ENCODE measurements around the gene DHX8. TPM values are rescaled to one million over a fixed set of nuclear protein-coding genes. Genes with fewer than 3 reads are reported as not detected.

DHX8 gene
- total RNA-seq, 4 donors from 2014 or later = 15.3 to 44.9 (median 36.4) TPM

DNA sequence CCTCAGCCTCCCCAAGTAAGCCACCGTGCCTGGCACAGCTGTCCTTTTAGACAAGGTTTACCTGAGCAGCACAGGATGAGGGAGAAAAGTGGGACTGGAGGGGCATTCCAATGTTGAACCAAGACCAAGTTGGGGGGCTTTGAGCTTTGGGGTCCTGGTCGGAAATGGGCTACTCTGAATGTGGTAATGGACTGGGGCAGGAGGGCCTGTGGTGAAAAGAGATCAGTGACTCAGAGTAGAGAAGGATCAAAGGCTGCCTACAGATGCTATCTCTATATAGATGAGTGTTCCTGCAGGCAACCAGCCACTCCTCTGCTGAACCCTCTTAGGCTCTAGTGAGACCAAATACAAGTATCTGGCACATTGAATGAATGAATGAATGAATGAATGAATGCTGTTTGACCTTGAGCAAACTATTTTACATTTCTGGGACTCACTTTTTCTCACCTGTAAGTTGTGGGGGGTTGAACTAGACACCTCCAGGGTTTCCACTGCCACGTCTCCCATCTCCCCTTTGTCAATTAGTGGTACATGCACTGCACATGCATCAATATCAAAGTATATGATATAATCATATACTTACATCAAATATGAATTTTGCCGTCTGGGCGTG is 88.7 kb downstream of the DHX8 start:
- Histone ChIP-seq H3K27me3 (no peaks in the 10 kb centered on the region), H3K36me3 (no peaks in the 10 kb centered on the region), H3K27ac (no peak overlapping the region), H3K9me3 (no peaks in the 10 kb centered on the region), H3K4me3 (no peak overlapping the region), H3K4me1 (peaks cover 4 to 19% (median 11%) of the 10 kb centered on the region in 4 donors)
- WGBS, 2 donors (ENCODE audit: low coverage in 1 of 2) = 85% methylated on average over 5 of the region's 5 CpGs; no CpG with 5 or more reads in 1 of the 2 donors
- TF ChIP-seq EP300 (IDR thresholded peaks at IDR 0.05; ENCODE audit: low read depth) = no peak
- no peak for TF ChIP-seq POLR2A (IDR thresholded peaks at IDR 0.05)
- no peak for TF ChIP-seq CTCF (IDR thresholded peaks at IDR 0.05)
- TF ChIP-seq POLR2AphosphoS5 (IDR thresholded peaks at IDR 0.05) = no peak
- no peak for DNase-seq
- intact Hi-C loops (cut with DNase I; ENCODE audit: low total_unique reads) = loop anchor here (10.0 kb wide), 1 partner anchor 182 kb away; the partner anchor contains the start of gene SOST
- in situ Hi-C loops (cut with MboI; ENCODE audit: low pct_ligation_motif_present in 1 of 4, low pct_unique_long_range_greater_than_20kb in 1 of 4, low sequenced_read_pairs in 3 of 4) = loop anchor here in 2 of 4 donors (10.0 kb wide), 1 partner anchor 192 kb away; no protein-coding TSS in a partner anchor

- Histone ChIP-seq H3K27me3 (no peaks in the 10 kb centered on the region), H3K36me3 (no peaks in the 10 kb centered on the region), H3K27ac (no peak overlapping the region), H3K4me3 (no peak overlapping the region), H3K4me1 (peaks cover 4 to 24% (median 13%) of the 10 kb centered on the region in 4 donors), H3K9me3 (no peaks in the 10 kb centered on the region)
- TF ChIP-seq POLR2A (IDR thresholded peaks at IDR 0.05) = no peak
- no peak for TF ChIP-seq EP300 (IDR thresholded peaks at IDR 0.05; ENCODE audit: low read depth)
- no peak for TF ChIP-seq POLR2AphosphoS5 (IDR thresholded peaks at IDR 0.05)
- TF ChIP-seq CTCF (IDR thresholded peaks at IDR 0.05) = no peak
- in situ Hi-C loops (cut with MboI; ENCODE audit: low pct_ligation_motif_present in 1 of 4, low pct_unique_long_range_greater_than_20kb in 1 of 4, low sequenced_read_pairs in 3 of 4) (loop anchor here in 2 of 4 donors (10.0 kb wide), 1 partner anchor 191 kb away; no protein-coding TSS in a partner anchor), intact Hi-C loops (cut with DNase I; ENCODE audit: low total_unique reads) (loop anchor here (10.0 kb wide), 1 partner anchor 181 kb away; the partner anchor contains the start of gene SOST)
- no peak for DNase-seq
- WGBS, 2 donors (ENCODE audit: low coverage in 1 of 2) = 17 to 42% methylated on average over 2 to 7 of the region's 7 CpGs
Observed at GRCh38 chr17:43573579-43574321, 90.0 kb downstream of the DHX8 start.

DNA sequence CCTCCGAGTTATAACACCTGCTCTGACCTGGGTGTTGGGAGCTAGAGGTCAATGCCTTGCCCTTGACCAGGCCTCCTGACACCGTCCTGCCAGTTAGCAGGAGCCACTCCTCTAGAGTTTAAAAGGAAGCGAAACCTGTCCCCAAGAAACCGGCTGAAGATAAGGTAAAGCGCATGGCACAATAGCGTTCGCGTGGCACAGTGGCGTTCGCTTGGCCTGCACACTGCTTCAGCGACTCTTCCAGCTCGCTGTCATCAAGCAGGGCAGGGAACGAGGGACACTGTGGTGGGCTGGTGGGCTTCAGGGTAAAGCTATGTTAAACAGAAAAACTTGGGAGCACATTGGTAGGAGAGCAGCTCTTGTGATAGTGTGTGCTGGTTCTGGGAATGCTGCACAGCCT is 90.6 kb downstream of the DHX8 start:
- in situ Hi-C loops (cut with MboI; ENCODE audit: low pct_ligation_motif_present in 1 of 4, low pct_unique_long_range_greater_than_20kb in 1 of 4, low sequenced_read_pairs in 3 of 4) = loop anchor here in 2 of 4 donors (10.0 kb wide), 1 partner anchor 190 kb away; no protein-coding TSS in a partner anchor
- H3K36me3 ChIP-seq = no peaks in the 10 kb centered on the region
- no peaks in the 10 kb centered on the region for H3K9me3 ChIP-seq
- no peak overlapping the region for H3K27ac ChIP-seq
- intact Hi-C loops (cut with DNase I; ENCODE audit: low total_unique reads) = loop anchor here (10.0 kb wide), 1 partner anchor 180 kb away; the partner anchor contains the start of gene SOST
- no peak overlapping the region for H3K4me3 ChIP-seq
- peak; percentile 30 for DNase-seq
- H3K4me1 ChIP-seq = peaks cover 4 to 30% (median 15%) of the 10 kb centered on the region in 4 donors
- 0 to 38% methylated on average over 1 to 13 of the region's 13 CpGs for WGBS, 2 donors (ENCODE audit: low coverage in 1 of 2)
- H3K27me3 ChIP-seq = no peaks in the 10 kb centered on the region
- TF ChIP-seq CTCF (IDR thresholded peaks at IDR 0.05) (no peak), POLR2A (IDR thresholded peaks at IDR 0.05) (no peak), EP300 (IDR thresholded peaks at IDR 0.05; ENCODE audit: low read depth) (no peak), POLR2AphosphoS5 (IDR thresholded peaks at IDR 0.05) (no peak)

- H3K27me3 ChIP-seq = no peaks in the 10 kb centered on the region
- TF ChIP-seq CTCF (IDR thresholded peaks at IDR 0.05) (no peak), EP300 (IDR thresholded peaks at IDR 0.05; ENCODE audit: low read depth) (no peak), POLR2AphosphoS5 (IDR thresholded peaks at IDR 0.05) (no peak), POLR2A (IDR thresholded peaks at IDR 0.05) (no peak)
- intact Hi-C loops (cut with DNase I; ENCODE audit: low total_unique reads) (loop anchor here (10.0 kb wide), 1 partner anchor 180 kb away; the partner anchor contains the start of gene SOST), in situ Hi-C loops (cut with MboI; ENCODE audit: low pct_ligation_motif_present in 1 of 4, low pct_unique_long_range_greater_than_20kb in 1 of 4, low sequenced_read_pairs in 3 of 4) (loop anchor here in 2 of 4 donors (5.0 to 10.0 kb wide), 2 partner anchors 97 to 190 kb away; no protein-coding TSS in a partner anchor)
- H3K36me3 ChIP-seq = no peaks in the 10 kb centered on the region
- 25 to 38% methylated on average over 4 to 5 of the region's 5 CpGs for WGBS, 2 donors (ENCODE audit: low coverage in 1 of 2)
- no peak for DNase-seq
- no peak overlapping the region for H3K27ac ChIP-seq
- H3K4me3 ChIP-seq = no peak overlapping the region
- no peaks in the 10 kb centered on the region for H3K9me3 ChIP-seq
- H3K4me1 ChIP-seq = peaks cover 4 to 33% (median 15%) of the 10 kb centered on the region in 4 donors
Observed at GRCh38 chr17:43574896-43575525, 91.2 kb downstream of the DHX8 start.

Measured in transverse colon (tissue), 4 donors.